Hepatocyte (in vitro differentiated cells): ENCODE measurements around the gene TBC1D5. TPM values are rescaled to one million over a fixed set of nuclear protein-coding genes. Genes with fewer than 3 reads are reported as not detected.

Experiments used
- DNase-seq: peaks from one replicate; pipeline ENCODE4 v3.0.0-alpha.2; 2016; ENCODE audit warnings: low spot score
- H2AFZ ChIP-seq: fragments of 200-600 bp; sonication (generic); 2 replicates; pipeline ENCODE4 v1.6.0; 2016; ENCODE audit warnings: antibody characterized with exemption, mild to moderate bottlenecking
- H3K27ac ChIP-seq: fragments of 200-600 bp; sonication (generic); 2 replicates; pipeline ENCODE4 v1.5.1; 2016; ENCODE audit warnings: mild to moderate bottlenecking
- H3K27me3 ChIP-seq: fragments of 200-600 bp; sonication (generic); 2 replicates; pipeline ENCODE4 v1.6.1; 2016
- H3K36me3 ChIP-seq: fragments of 200-600 bp; sonication (generic); replicated peaks from 2 replicates; pipeline ENCODE4 v1.5.1; 2016; ENCODE audit warnings: low read depth; ENCODE audit not compliant: insufficient read depth
- H3K4me1 ChIP-seq: fragments of 200-600 bp; sonication (generic); 2 replicates; pipeline ENCODE4 v1.5.1; 2016; ENCODE audit warnings: mild to moderate bottlenecking, moderate library complexity; ENCODE audit not compliant: insufficient read depth
- H3K4me2 ChIP-seq: fragments of 200-600 bp; sonication (generic); 2 replicates; pipeline ENCODE4 v1.6.0; 2016
- H3K4me3 ChIP-seq: fragments of 200-600 bp; sonication (generic); 2 replicates; pipeline ENCODE4 v1.5.1; 2016; ENCODE audit warnings: mild to moderate bottlenecking
- H3K79me2 ChIP-seq: fragments of 200-600 bp; sonication (generic); 2 replicates; pipeline ENCODE4 v1.6.0; 2017; ENCODE audit warnings: mild to moderate bottlenecking
- H3K9me2 ChIP-seq: fragments of 200-600 bp; sonication (generic); replicated peaks from 2 replicates; pipeline ENCODE4 v1.6.0; 2017; ENCODE audit warnings: mild to moderate bottlenecking; ENCODE audit not compliant: insufficient read depth
- H3K9me3 ChIP-seq: fragments of 200-600 bp; sonication (generic); 2 replicates; pipeline ENCODE4 v1.5.1; 2016; ENCODE audit warnings: low read depth, mild to moderate bottlenecking
- H4K20me1 ChIP-seq: fragments of 200-600 bp; sonication (generic); 2 replicates; pipeline ENCODE4 v1.6.0; 2016; ENCODE audit warnings: mild to moderate bottlenecking; ENCODE audit not compliant: insufficient read depth, poor library complexity, severe bottlenecking
- CTCF ChIP-seq: fragments of 200-600 bp; sonication (generic); IDR thresholded peaks from 2 replicates; pipeline ENCODE4 v1.5.1; 2016; ENCODE audit warnings: antibody characterized with exemption, mild to moderate bottlenecking; ENCODE audit not compliant: poor library complexity
- EZH2 ChIP-seq: fragments of 200-600 bp; sonication (generic); IDR thresholded peaks from 2 replicates; pipeline ENCODE4 v1.6.1; 2016; ENCODE audit warnings: antibody characterized with exemption, mild to moderate bottlenecking, borderline replicate concordance
- EZH2phosphoT487 ChIP-seq: fragments of 200-600 bp; sonication (generic); IDR thresholded peaks from one replicate; pipeline ENCODE4 v1.6.1; 2018; ENCODE audit warnings: antibody characterized with exemption, mild to moderate bottlenecking, low read depth, moderate library complexity; ENCODE audit not compliant: unreplicated experiment, severe bottlenecking
- WGBS: methylation state at CpG from one replicate; pipeline ENCODE4 v1.1.6; 2016; ENCODE audit warnings: low lambda C conversion rate; ENCODE audit errors: missing lambda C conversion rate; 5-methylcytosine and 5-hydroxymethylcytosine counted together
- polyA plus RNA-seq: library from polyadenylated mRNA; unstranded; fragments of >200 nt; fragmentation: Nextera tagmentation; extraction: Ambion mirVana; gene quantifications from 2 replicates; pipeline ENCODE4 v1.2.1, GENCODE V29; 2016
- total RNA-seq: library from RNA; depleted of rRNA; stranded (reverse); fragments of >200 nt; gene quantifications from 2 replicates; pipeline ENCODE4 v1.2.3, GENCODE V29; 2014

Gene TBC1D5
- total and polyA plus RNA-seq, 2 experiments from 2014 or later: 17.0 to 64.2 TPM

- TF ChIP-seq EZH2 (no peak), EZH2phosphoT487 (no peak), CTCF (no peak)
- peak overlapping the region; percentile 65 for H2AFZ ChIP-seq
- WGBS: 3% methylated on average over 12 of the region's 12 CpGs
- H3K9me3 ChIP-seq: no peaks in the 10 kb centered on the region
- peaks cover 24% of the 10 kb centered on the region for H3K4me1 ChIP-seq
- peaks cover 25% of the 10 kb centered on the region for H3K79me2 ChIP-seq
- H3K4me2 ChIP-seq: peak overlapping the region; percentile 79
- no peaks in the 10 kb centered on the region for H3K27me3 ChIP-seq
- no peaks in the 10 kb centered on the region for H4K20me1 ChIP-seq
- H3K36me3 ChIP-seq: no peaks in the 10 kb centered on the region
- DNase-seq: no peak
- H3K9me2 ChIP-seq: no peaks in the 10 kb centered on the region
- H3K4me3 ChIP-seq: peak overlapping the region; percentile 24
- H3K27ac ChIP-seq: peak overlapping the region; percentile 72
These were observed 638 bp upstream of the TBC1D5 start for GRCh38 chr3:17742880-17743657.

GRCh38 chr3:17741621-17742101, 770 bp downstream of the TBC1D5 start:
- peaks cover 39% of the 10 kb centered on the region for H3K79me2 ChIP-seq
- H3K27me3 ChIP-seq: no peaks in the 10 kb centered on the region
- H3K27ac ChIP-seq: peak overlapping the region; percentile 99
- no peaks in the 10 kb centered on the region for H3K36me3 ChIP-seq
- peak overlapping the region; percentile 83 for H3K4me3 ChIP-seq
- H3K9me3 ChIP-seq: no peaks in the 10 kb centered on the region
- H2AFZ ChIP-seq: peak overlapping the region; percentile 94
- no peak for DNase-seq
- H4K20me1 ChIP-seq: no peaks in the 10 kb centered on the region
- TF ChIP-seq CTCF (no peak), EZH2 (no peak), EZH2phosphoT487 (no peak)
- H3K4me2 ChIP-seq: peak overlapping the region; percentile 83
- peaks cover 24% of the 10 kb centered on the region for H3K4me1 ChIP-seq
- 4% methylated on average over 17 of the region's 17 CpGs for WGBS
- H3K9me2 ChIP-seq: no peaks in the 10 kb centered on the region

GRCh38 chr3:17740721-17741141, 1.7 kb downstream of the TBC1D5 start:
- Histone ChIP-seq H3K9me3 (no peaks in the 10 kb centered on the region), H4K20me1 (no peaks in the 10 kb centered on the region), H3K36me3 (no peaks in the 10 kb centered on the region), H3K27ac (peak overlapping the region; percentile 99), H2AFZ (peak overlapping the region; percentile 94), H3K27me3 (no peaks in the 10 kb centered on the region), H3K4me3 (peak overlapping the region; percentile 83), H3K4me2 (peak overlapping the region; percentile 83), H3K79me2 (peaks cover 47% of the 10 kb centered on the region), H3K4me1 (peaks cover 24% of the 10 kb centered on the region), H3K9me2 (no peaks in the 10 kb centered on the region)
- no peak for TF ChIP-seq EZH2
- TF ChIP-seq EZH2phosphoT487: no peak
- peak; percentile 68 for DNase-seq
- WGBS: 36% methylated on average over 3 of the region's 3 CpGs

- H3K27ac ChIP-seq: peak overlapping the region; percentile 99
- H3K79me2 ChIP-seq: peaks cover 58% of the 10 kb centered on the region
- H3K27me3 ChIP-seq: no peaks in the 10 kb centered on the region
- no peak for DNase-seq
- H3K4me2 ChIP-seq: no peak overlapping the region
- TF ChIP-seq CTCF (no peak), EZH2phosphoT487 (no peak), EZH2 (no peak)
- no peaks in the 10 kb centered on the region for H4K20me1 ChIP-seq
- no peak overlapping the region for H3K4me3 ChIP-seq
- H3K36me3 ChIP-seq: no peaks in the 10 kb centered on the region
- 82% methylated on average over 2 of the region's 2 CpGs for WGBS
- H3K4me1 ChIP-seq: peaks cover 24% of the 10 kb centered on the region
- H2AFZ ChIP-seq: no peak overlapping the region
- H3K9me2 ChIP-seq: no peaks in the 10 kb centered on the region
- no peaks in the 10 kb centered on the region for H3K9me3 ChIP-seq
These were observed 3.5 kb downstream of the TBC1D5 start for GRCh38 chr3:17738921-17739320.
